SW 1271 (cell line): ENCODE data around the gene TPK1.

Source experiments
- DNase-seq, 2 experiments: peaks; one replicate each; lab custom pipeline; 2025; lab: John Stamatoyannopoulos, UW

TPK1 gene

GRCh38 chr7:144723301-144723700 is 112.6 kb downstream of the TPK1 start:
- DNase-seq = no peak

GRCh38 chr7:144720710-144721109 is 115.1 kb downstream of the TPK1 start:
- no peak for DNase-seq

- DNase-seq = no peak
Observed at GRCh38 chr7:144720149-144720548, 115.7 kb downstream of the TPK1 start.

- DNase-seq = no peak
Observed at GRCh38 chr7:144717720-144718119, 118.1 kb downstream of the TPK1 start.

GRCh38 chr7:144713850-144714249 is 122.0 kb downstream of the TPK1 start:
- DNase-seq = no peak

GRCh38 chr7:144710791-144711190 is 125.1 kb downstream of the TPK1 start:
- no peak for DNase-seq

GRCh38 chr7:144709066-144709465 is 126.8 kb downstream of the TPK1 start:
- DNase-seq = no peak

- DNase-seq = no peak
Observed at GRCh38 chr7:144691240-144691639, 144.6 kb downstream of the TPK1 start.

- DNase-seq = no peak
Observed at GRCh38 chr7:144682581-144683280, 153.1 kb downstream of the TPK1 start.

GRCh38 chr7:144676492-144676891 is 159.4 kb downstream of the TPK1 start:
- DNase-seq = no peak

- no peak for DNase-seq
Observed at GRCh38 chr7:144674550-144674949, 161.3 kb downstream of the TPK1 start.

- no peak for DNase-seq
Observed at GRCh38 chr7:144672869-144673268, 163.0 kb downstream of the TPK1 start.

- DNase-seq = no peak
Observed at GRCh38 chr7:144671429-144671828, 164.4 kb downstream of the TPK1 start.

- DNase-seq = no peak
Observed at GRCh38 chr7:144670218-144670617, 165.6 kb downstream of the TPK1 start.

GRCh38 chr7:144668503-144668902 is 167.3 kb downstream of the TPK1 start:
- DNase-seq = no peak

- no peak for DNase-seq
Observed at GRCh38 chr7:144665689-144666381, 170.0 kb downstream of the TPK1 start.

GRCh38 chr7:144659211-144659610 is 176.6 kb downstream of the TPK1 start:
- no peak for DNase-seq

GRCh38 chr7:144656965-144657517 is 178.8 kb downstream of the TPK1 start:
- DNase-seq = no peak

GRCh38 chr7:144653449-144653848 is 182.4 kb downstream of the TPK1 start:
- DNase-seq = no peak

GRCh38 chr7:144650439-144650838 is 185.4 kb downstream of the TPK1 start:
- no peak for DNase-seq

- no peak for DNase-seq
Observed at GRCh38 chr7:144649120-144649519, 186.7 kb downstream of the TPK1 start.

GRCh38 chr7:144641389-144642044 is 194.3 kb downstream of the TPK1 start:
- no peak for DNase-seq

- DNase-seq = no peak
Observed at GRCh38 chr7:144632724-144633123, 203.1 kb downstream of the TPK1 start.
